ENCODE results near the gene PLCH1.

The PLCH1 gene

DNA sequence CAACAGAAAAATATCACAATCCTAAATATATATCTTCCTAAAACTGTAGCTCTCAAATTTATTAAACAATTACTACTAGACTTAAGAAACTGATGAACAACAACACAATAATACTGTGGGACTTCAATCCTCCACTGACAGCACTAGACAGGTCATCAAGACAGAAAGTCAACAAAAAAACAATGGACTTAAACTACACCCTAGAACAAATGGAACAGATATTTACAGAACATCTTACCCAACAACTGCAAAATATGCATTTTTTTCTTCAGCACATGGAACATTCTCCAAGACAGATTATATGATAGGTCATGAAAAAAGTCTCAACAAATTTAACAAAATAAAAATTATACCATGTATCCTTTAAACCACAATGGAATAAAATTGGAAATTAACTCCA lies 133.4 kb downstream of the PLCH1 start:
- Histone ChIP-seq H3K4me3 (ENCODE audit: insufficient read depth, low read depth, low read length) (no peak overlapping the region), H3K36me3 (ENCODE audit: control insufficient read depth, insufficient read depth, low read length) (no peaks in the 10 kb centered on the region), H3K9me3 (ENCODE audit: control insufficient read depth, low read length) (peaks cover 5% of the 10 kb centered on the region), H3K4me1 (ENCODE audit: control insufficient read depth, insufficient read depth, low read length) (no peaks in the 10 kb centered on the region), H3K27ac (ENCODE audit: insufficient read depth, low read depth, low read length, poor library complexity, severe bottlenecking) (no peak overlapping the region), H3K27me3 (ENCODE audit: control insufficient read depth, insufficient read depth, low read length, poor library complexity, severe bottlenecking) (no peaks in the 10 kb centered on the region)

DNA sequence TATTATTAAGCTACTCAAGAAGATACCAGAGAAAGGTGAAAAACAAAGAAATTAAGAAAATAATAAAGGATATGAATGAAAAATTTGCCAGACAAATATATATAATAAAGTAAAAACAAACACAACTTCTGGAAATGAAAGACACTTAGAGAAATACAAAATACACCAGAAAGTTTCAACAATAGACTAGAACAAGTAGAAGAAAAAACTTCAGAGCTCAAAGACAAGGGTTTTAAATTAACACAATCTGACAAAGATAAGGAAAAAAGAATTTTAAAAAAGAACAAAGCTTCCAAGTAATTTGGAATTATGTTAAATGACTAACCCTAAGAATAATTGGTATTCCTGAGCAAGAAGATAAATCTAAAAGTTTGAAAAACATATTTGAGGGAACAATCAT lies 135.3 kb downstream of the PLCH1 start:
- Histone ChIP-seq H3K9me3 (ENCODE audit: control insufficient read depth, low read length) (no peaks in the 10 kb centered on the region), H3K36me3 (ENCODE audit: control insufficient read depth, insufficient read depth, low read length) (no peaks in the 10 kb centered on the region), H3K4me3 (ENCODE audit: insufficient read depth, low read depth, low read length) (no peak overlapping the region), H3K4me1 (ENCODE audit: control insufficient read depth, insufficient read depth, low read length) (peaks cover 9% of the 10 kb centered on the region), H3K27ac (ENCODE audit: insufficient read depth, low read depth, low read length, poor library complexity, severe bottlenecking) (no peak overlapping the region), H3K27me3 (ENCODE audit: control insufficient read depth, insufficient read depth, low read length, poor library complexity, severe bottlenecking) (no peaks in the 10 kb centered on the region)

DNA sequence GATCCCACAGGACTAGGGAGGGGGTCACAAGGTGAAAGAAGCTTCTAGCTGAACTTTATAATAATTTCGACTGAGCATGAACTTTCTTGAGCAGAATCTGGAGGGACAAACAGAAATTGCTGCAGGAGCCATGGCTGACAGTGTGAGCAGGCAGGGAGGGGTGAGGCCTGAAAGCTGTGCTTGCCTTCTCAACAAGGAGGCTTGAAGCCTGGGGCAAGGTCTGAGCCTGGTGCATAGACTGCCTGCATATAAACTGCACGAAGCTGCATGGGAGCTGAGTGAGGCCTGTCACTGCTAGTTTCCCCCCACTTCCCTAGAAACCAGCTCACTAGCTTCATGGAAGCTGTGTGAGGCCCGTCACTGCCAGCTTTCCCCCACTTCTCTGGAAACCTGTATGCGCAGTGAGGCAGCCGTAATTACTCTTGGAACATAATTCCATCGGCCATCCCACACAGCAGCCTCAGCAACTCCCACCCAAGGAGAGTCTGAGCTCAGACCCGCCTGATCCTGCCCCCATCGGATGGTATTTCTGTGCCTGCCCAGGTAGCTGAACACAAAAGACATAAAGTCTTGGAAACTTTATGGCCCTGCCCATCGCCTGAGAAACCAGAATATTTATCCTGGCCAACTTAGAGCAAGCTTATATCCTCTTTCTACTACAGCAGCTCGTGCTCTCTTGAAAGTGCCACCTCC lies 136.5 kb downstream of the PLCH1 start:
- H3K4me1 ChIP-seq (ENCODE audit: control insufficient read depth, insufficient read depth, low read length), result peaks cover 9% of the 10 kb centered on the region

DNA sequence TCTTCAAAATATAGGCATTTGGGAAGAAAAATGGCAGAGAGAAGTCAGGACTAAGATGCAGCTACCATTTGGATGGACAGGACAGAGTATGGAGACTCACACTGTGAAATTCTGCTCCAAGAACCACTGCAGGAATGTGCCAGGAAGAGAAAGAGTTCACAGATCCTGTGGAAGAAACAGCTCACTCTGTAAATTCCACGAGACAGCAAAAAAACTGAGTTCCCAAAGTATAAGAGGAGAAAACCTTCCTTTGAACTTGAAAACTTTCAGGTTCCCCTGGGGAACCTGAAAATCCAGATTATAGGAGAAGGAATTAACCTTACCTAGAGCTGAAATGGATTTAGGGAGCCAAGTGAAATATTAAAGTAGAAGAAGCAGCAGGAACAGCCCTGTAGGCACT lies 137.1 kb downstream of the PLCH1 start:
- H3K4me3 ChIP-seq (ENCODE audit: insufficient read depth, low read depth, low read length), result no peak overlapping the region
- no peak overlapping the region for H3K27ac ChIP-seq (ENCODE audit: insufficient read depth, low read depth, low read length, poor library complexity, severe bottlenecking)
- WGBS, 2 experiments, result 88 to 93% methylated on average over 1 of the region's 1 CpG
- H3K36me3 ChIP-seq (ENCODE audit: control insufficient read depth, insufficient read depth, low read length), result no peaks in the 10 kb centered on the region
- H3K27me3 ChIP-seq (ENCODE audit: control insufficient read depth, insufficient read depth, low read length, poor library complexity, severe bottlenecking), result no peaks in the 10 kb centered on the region
- H3K9me3 ChIP-seq (ENCODE audit: control insufficient read depth, low read length), result no peaks in the 10 kb centered on the region
- peaks cover 9% of the 10 kb centered on the region for H3K4me1 ChIP-seq (ENCODE audit: control insufficient read depth, insufficient read depth, low read length)

More for the DNA sequence above, 136.5 kb downstream of the PLCH1 start:
- Histone ChIP-seq H3K4me3 (ENCODE audit: insufficient read depth, low read depth, low read length) (no peak overlapping the region), H3K27me3 (ENCODE audit: control insufficient read depth, insufficient read depth, low read length, poor library complexity, severe bottlenecking) (no peaks in the 10 kb centered on the region), H3K36me3 (ENCODE audit: control insufficient read depth, insufficient read depth, low read length) (no peaks in the 10 kb centered on the region), H3K9me3 (ENCODE audit: control insufficient read depth, low read length) (no peaks in the 10 kb centered on the region), H3K27ac (ENCODE audit: insufficient read depth, low read depth, low read length, poor library complexity, severe bottlenecking) (no peak overlapping the region)
- 90% methylated on average over 10 of the region's 10 CpGs for WGBS, 2 experiments

DNA sequence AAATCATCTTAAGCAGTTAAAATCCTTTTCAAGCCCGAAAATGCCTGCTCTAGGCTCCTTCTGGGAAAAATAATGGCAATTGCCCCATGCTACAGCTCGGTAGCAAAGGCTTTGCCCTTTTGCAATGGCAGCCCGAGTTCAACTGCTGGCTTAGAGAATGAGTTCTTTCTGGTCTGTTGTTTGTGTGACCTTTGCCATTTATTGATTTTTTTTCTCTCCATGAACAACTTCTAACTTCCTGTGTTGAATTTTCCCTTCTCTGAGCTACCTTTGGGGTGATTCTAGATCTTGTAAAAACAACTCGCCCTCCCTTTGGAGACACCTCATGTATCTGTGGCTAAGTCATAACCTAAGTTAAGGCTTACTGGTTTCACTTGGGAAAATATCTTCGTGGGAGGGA lies 139.3 kb downstream of the PLCH1 start:
- H3K27ac ChIP-seq (ENCODE audit: insufficient read depth, low read depth, low read length, poor library complexity, severe bottlenecking), result no peak overlapping the region
- no peaks in the 10 kb centered on the region for H3K9me3 ChIP-seq (ENCODE audit: control insufficient read depth, low read length)
- H3K4me3 ChIP-seq (ENCODE audit: insufficient read depth, low read depth, low read length), result no peak overlapping the region
- 82 to 85% methylated on average over 4 to 5 of the region's 5 CpGs for WGBS, 2 experiments
- H3K36me3 ChIP-seq (ENCODE audit: control insufficient read depth, insufficient read depth, low read length), result no peaks in the 10 kb centered on the region
- H3K27me3 ChIP-seq (ENCODE audit: control insufficient read depth, insufficient read depth, low read length, poor library complexity, severe bottlenecking), result no peaks in the 10 kb centered on the region
- H3K4me1 ChIP-seq (ENCODE audit: control insufficient read depth, insufficient read depth, low read length), result peaks cover 9% of the 10 kb centered on the region

DNA sequence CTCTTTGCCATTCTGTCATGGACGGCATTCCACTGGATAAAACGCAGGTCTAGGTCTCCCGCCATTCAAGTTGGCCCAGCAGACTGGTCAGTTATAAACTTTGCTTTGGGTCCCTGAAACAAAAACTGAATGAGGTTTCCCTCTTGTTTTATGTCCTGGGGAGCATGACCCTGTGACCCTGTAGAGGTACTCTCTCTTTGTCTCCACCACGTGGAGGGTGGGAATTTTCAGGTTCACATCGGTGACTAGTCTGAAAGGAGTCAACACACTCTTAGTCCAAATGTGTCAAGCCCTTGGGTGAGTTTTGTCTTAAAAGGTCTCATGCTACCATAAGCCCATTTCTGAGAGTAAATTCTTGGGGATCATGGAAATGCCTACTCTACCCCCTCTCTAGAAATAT lies 139.9 kb downstream of the PLCH1 start:
- Histone ChIP-seq H3K36me3 (ENCODE audit: control insufficient read depth, insufficient read depth, low read length) (no peaks in the 10 kb centered on the region), H3K4me3 (ENCODE audit: insufficient read depth, low read depth, low read length) (no peak overlapping the region), H3K4me1 (ENCODE audit: control insufficient read depth, insufficient read depth, low read length) (peaks cover 9% of the 10 kb centered on the region), H3K9me3 (ENCODE audit: control insufficient read depth, low read length) (no peaks in the 10 kb centered on the region), H3K27me3 (ENCODE audit: control insufficient read depth, insufficient read depth, low read length, poor library complexity, severe bottlenecking) (no peaks in the 10 kb centered on the region), H3K27ac (ENCODE audit: insufficient read depth, low read depth, low read length, poor library complexity, severe bottlenecking) (no peak overlapping the region)
- 63 to 64% methylated on average over 5 of the region's 5 CpGs for WGBS, 2 experiments

DNA sequence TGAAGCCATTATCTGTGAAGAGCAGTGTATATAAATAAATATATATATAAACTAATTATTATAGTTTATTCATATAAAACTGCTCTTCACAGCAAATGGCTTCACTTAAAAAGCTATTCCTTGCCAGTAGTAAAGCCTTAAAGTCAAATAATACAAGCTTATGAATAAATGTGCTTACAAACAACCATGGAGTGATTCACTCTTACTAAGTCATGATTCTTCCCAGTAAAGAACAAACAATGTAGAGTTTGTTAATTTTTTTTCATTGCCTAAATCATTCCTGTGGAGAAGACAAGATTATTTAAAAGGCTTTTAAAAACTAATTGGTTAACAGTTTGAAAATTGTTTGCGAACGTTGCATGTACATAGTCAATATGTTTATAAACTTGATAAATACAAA lies 140.7 kb downstream of the PLCH1 start:
- Histone ChIP-seq H3K9me3 (ENCODE audit: control insufficient read depth, low read length) (no peaks in the 10 kb centered on the region), H3K27ac (ENCODE audit: insufficient read depth, low read depth, low read length, poor library complexity, severe bottlenecking) (no peak overlapping the region), H3K27me3 (ENCODE audit: control insufficient read depth, insufficient read depth, low read length, poor library complexity, severe bottlenecking) (no peaks in the 10 kb centered on the region), H3K36me3 (ENCODE audit: control insufficient read depth, insufficient read depth, low read length) (no peaks in the 10 kb centered on the region), H3K4me3 (ENCODE audit: insufficient read depth, low read depth, low read length) (no peak overlapping the region), H3K4me1 (ENCODE audit: control insufficient read depth, insufficient read depth, low read length) (peaks cover 9% of the 10 kb centered on the region)
- WGBS, 2 experiments, result 100% methylated on average over 2 of the region's 2 CpGs; no CpG with 5 or more reads in 1 of the 2 experiments

DNA sequence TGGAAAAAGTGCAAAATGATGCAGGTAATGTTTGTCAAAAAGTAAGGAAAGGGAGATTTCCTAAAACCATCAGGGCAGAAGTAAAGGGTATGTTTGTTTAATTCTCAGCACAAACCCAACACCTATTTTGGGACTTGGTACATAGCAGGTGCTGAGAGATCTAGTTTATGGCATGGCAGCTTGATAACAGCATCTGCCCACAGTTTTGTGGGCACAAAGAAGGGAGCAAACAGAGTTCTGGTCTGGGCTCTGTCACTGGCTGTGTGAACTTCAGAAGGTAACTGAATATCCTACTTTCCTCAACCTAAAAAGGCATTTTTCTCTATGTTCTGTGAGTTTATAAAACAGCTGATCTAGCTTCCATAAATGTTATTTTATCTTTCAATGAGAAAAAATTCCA lies 141.6 kb downstream of the PLCH1 start:
- no peaks in the 10 kb centered on the region for H3K36me3 ChIP-seq (ENCODE audit: control insufficient read depth, insufficient read depth, low read length)
- H3K4me3 ChIP-seq (ENCODE audit: insufficient read depth, low read depth, low read length), result no peak overlapping the region

DNA sequence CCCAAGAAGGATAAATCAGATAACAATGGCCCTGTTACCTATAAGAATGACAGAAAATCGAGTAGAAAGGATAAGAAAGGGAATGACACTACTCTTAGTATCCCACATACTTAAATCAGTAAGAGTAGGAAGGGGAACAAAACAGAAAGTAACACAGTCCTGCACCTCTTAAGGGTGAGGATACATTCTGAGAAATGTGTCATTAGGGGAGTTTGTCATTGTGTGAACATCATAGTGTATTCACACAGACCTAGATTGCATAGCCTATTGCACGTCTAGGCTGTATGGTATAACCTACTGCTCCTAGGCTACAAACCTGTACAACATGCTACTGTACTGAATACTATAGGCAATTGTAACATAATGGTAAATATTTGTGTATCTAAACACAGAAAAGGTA lies 142.6 kb downstream of the PLCH1 start:
- 100% methylated on average over 2 of the region's 2 CpGs; no CpG with 5 or more reads in 1 of the 2 experiments for WGBS, 2 experiments

More for the DNA sequence above, 141.6 kb downstream of the PLCH1 start:
- Histone ChIP-seq H3K27me3 (ENCODE audit: control insufficient read depth, insufficient read depth, low read length, poor library complexity, severe bottlenecking) (no peaks in the 10 kb centered on the region), H3K4me1 (ENCODE audit: control insufficient read depth, insufficient read depth, low read length) (peaks cover 9% of the 10 kb centered on the region), H3K9me3 (ENCODE audit: control insufficient read depth, low read length) (no peaks in the 10 kb centered on the region), H3K27ac (ENCODE audit: insufficient read depth, low read depth, low read length, poor library complexity, severe bottlenecking) (no peak overlapping the region)

DNA sequence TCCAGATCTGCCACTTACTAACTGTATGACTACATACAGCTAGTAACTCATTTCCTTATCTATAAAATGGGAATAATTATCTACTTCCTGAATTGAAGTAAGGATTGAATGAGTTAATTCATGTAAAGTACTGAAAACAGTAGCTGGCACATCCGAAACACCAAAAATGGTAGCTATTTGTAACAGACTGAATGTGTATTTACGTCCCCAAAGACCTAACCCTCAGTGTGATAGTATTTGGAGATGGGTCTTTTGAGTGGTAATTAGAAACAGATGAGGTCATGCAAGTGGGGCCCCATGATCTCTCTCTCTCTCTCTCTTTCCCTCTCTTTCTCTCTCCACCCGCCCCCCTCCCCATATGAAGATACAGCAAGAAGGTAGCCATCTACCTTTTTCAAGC lies 146.2 kb downstream of the PLCH1 start:
- Histone ChIP-seq H3K9me3 (ENCODE audit: control insufficient read depth, low read length) (no peaks in the 10 kb centered on the region), H3K4me1 (ENCODE audit: control insufficient read depth, insufficient read depth, low read length) (no peaks in the 10 kb centered on the region), H3K36me3 (ENCODE audit: control insufficient read depth, insufficient read depth, low read length) (no peaks in the 10 kb centered on the region), H3K27ac (ENCODE audit: insufficient read depth, low read depth, low read length, poor library complexity, severe bottlenecking) (no peak overlapping the region), H3K4me3 (ENCODE audit: insufficient read depth, low read depth, low read length) (no peak overlapping the region), H3K27me3 (ENCODE audit: control insufficient read depth, insufficient read depth, low read length, poor library complexity, severe bottlenecking) (no peaks in the 10 kb centered on the region)
- 94 to 96% methylated on average over 2 of the region's 3 CpGs for WGBS, 2 experiments

More for the DNA sequence above, 142.6 kb downstream of the PLCH1 start:
- Histone ChIP-seq H3K27ac (ENCODE audit: insufficient read depth, low read depth, low read length, poor library complexity, severe bottlenecking) (no peak overlapping the region), H3K4me1 (ENCODE audit: control insufficient read depth, insufficient read depth, low read length) (peaks cover 9% of the 10 kb centered on the region), H3K9me3 (ENCODE audit: control insufficient read depth, low read length) (no peaks in the 10 kb centered on the region), H3K4me3 (ENCODE audit: insufficient read depth, low read depth, low read length) (no peak overlapping the region), H3K27me3 (ENCODE audit: control insufficient read depth, insufficient read depth, low read length, poor library complexity, severe bottlenecking) (no peaks in the 10 kb centered on the region), H3K36me3 (ENCODE audit: control insufficient read depth, insufficient read depth, low read length) (no peaks in the 10 kb centered on the region)

DNA sequence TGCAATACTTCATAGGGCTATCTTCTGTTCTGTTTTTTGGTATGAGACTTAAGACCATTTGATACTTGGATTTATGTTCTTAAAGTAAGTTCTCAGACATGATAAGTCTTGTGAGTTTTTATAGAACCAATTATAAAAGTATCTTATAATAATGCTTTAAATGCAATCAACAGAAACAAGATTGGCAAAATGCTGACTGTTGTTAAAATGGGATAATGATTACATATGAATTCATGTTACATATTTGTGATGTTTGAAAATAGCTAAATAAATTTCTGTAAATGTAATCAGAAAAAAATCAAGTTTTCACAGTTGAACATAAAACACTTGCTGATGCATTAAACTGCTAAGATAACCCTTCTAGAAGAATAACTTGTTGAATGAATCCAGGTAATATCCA lies 148.3 kb downstream of the PLCH1 start:
- no peaks in the 10 kb centered on the region for H3K9me3 ChIP-seq (ENCODE audit: control insufficient read depth, low read length)
- no peak overlapping the region for H3K4me3 ChIP-seq (ENCODE audit: insufficient read depth, low read depth, low read length)
- no peak overlapping the region for H3K27ac ChIP-seq (ENCODE audit: insufficient read depth, low read depth, low read length, poor library complexity, severe bottlenecking)
- H3K36me3 ChIP-seq (ENCODE audit: control insufficient read depth, insufficient read depth, low read length), result peaks cover 3% of the 10 kb centered on the region
- H3K4me1 ChIP-seq (ENCODE audit: control insufficient read depth, insufficient read depth, low read length), result no peaks in the 10 kb centered on the region
- no peaks in the 10 kb centered on the region for H3K27me3 ChIP-seq (ENCODE audit: control insufficient read depth, insufficient read depth, low read length, poor library complexity, severe bottlenecking)
